GM21717 (cell line): Measurements from ENCODE around the gene TENT4A.

Source experiments
- ATAC-seq: cut with Tn5 transposase; IDR thresholded peaks from one replicate; pipeline ENCODE4 v1.9.1; 2021; ENCODE audit warnings: mild to moderate bottlenecking, moderate library complexity; ENCODE audit not compliant: unreplicated experiment

TENT4A gene

GRCh38 chr5:6717247-6717646, 4.0 kb downstream of the TENT4A start:
- ATAC-seq = no peak

DNA sequence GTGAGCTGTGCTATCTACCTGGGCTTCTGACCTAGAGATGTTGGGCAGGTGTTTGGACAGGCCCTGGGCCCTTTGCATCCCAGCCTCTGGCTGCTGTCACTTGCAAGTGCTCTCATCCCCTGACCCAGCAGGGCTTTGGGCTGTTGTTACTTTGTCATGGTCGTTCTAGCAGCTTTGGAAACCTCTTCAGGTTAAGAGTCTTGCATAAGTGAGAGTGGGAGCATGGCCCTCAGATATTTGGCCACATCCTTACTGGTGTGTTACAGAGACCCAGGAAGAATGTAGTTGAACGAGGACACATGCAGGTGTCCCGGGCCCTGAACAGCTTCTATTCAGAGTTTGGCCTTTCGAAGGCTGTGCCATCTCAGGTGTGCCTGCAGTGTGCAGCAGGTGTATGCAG, 4.5 kb downstream of the TENT4A start:
- ATAC-seq = no peak

GRCh38 chr5:6718161-6718681, 5.0 kb downstream of the TENT4A start:
- ATAC-seq = no peak

GRCh38 chr5:6718718-6719117, 5.5 kb downstream of the TENT4A start:
- ATAC-seq = no peak

DNA sequence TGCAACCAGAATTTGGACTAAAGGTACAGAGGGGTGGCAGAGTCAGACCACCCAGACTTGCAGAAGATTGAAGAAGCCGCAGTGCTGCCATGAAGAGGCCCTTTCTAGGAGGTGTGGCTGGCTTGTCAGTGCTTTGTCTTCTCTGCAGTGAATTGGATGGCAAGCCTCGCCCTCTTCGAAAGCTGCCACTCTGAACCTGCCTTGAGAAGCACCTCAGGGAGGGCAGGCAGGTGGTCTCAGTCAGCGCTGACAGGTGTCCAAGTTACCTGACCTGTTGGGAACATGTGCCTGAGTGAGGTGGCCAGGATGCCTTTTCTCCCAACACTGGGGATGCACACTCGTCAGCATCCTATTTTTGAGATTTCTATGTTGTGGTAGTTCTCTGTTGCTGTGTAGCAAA, 6.2 kb downstream of the TENT4A start:
- ATAC-seq = no peak

- no peak for ATAC-seq
Observed at GRCh38 chr5:6719896-6720560, 6.8 kb downstream of the TENT4A start.

DNA sequence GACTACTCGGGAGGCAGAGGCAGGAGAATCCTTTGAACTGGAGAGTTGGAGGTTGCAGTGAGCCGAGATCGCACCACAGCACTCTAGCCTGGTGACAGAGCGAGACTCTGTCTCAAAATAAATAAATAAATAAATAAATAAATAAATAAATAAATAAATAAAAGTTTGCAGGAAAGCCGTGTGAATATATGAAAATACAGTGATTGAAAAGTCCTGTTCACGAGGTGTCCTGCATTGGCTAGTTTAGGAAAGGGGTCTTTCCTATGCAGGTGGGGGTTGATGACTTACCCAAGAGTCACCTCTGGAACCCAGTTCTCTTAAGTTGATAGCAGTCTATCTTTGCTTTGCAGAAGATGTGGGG, 7.3 kb downstream of the TENT4A start:
- no peak for ATAC-seq

DNA sequence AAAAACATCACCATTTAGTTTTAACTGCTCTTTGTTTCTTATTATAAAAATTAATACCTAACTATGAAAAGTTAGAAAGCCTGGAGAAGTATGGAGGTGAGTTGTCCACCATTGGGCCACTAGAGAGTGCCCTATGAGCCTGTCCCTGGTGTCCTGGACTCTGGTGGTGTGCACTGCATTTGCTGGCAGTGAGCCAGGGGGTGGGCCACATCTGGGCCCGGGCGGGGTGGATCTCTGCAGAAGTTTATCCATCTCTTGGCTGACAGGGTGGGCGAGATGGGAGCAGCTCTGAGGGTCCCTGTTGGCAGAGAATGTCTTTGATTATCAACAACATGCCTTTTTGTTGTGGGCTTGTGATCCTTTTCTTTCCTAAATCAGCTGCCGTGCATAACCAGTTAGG, 8.2 kb downstream of the TENT4A start:
- ATAC-seq = no peak

- peak; percentile 48 for ATAC-seq
Observed at GRCh38 chr5:6722015-6722414, 8.8 kb downstream of the TENT4A start.

DNA sequence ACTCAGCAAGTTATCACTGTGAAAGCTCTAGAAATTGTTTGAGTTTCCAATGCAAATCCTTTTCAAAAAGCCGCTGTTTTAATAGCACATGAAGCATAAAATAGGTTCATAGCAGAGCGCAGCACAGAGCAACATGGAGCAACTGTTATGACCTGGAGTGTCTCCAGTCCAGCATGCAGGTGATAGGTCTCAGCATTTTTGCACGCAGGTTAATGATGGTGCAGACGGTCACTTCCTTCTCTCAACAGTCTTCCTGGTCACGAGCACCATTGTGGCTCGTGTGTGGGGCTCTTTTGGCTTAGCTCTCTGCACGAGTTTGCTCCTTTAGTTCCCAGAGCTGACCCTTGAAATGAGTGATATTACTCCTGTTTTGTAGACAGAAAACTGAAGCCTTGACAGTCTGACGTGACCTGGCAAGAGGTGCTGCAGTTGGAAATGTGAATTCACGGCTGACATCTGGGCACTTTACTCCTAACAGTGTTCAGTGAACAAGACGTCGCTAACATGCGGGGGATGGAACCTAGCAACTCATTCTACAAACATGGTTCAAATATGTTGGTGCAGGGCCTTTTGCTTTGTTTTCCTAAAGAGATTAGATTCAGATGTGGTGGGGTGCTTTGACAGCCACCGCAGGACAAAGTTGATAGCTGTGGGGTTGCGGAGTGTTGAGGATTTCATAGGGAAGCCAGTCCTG, 10.0 kb downstream of the TENT4A start:
- ATAC-seq = no peak

DNA sequence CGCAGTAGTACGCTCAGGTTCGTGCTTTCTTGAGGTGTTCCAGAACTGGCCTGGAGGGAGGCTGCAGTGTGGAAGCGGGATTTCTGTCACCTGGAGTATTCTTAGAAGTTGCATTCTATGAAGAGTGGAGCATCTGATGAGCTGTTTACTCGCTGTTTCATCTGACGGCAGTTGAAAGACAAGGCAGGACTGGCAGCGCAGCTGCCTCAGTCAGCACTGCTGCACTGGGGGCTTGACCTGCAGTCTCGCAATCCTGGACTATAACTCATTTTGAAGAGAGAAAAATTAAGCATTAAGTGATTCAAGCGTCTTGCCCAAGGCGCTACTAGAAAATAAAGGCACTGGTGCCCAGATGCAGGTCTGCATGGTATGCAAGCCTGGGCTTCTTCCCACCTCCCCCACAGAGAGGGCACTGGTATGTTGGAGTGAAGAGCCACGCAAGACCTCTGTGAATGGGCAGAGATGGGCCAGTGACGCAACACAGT, 10.6 kb downstream of the TENT4A start:
- no peak for ATAC-seq

GRCh38 chr5:6724321-6724929, 11.2 kb downstream of the TENT4A start:
- ATAC-seq = no peak

DNA sequence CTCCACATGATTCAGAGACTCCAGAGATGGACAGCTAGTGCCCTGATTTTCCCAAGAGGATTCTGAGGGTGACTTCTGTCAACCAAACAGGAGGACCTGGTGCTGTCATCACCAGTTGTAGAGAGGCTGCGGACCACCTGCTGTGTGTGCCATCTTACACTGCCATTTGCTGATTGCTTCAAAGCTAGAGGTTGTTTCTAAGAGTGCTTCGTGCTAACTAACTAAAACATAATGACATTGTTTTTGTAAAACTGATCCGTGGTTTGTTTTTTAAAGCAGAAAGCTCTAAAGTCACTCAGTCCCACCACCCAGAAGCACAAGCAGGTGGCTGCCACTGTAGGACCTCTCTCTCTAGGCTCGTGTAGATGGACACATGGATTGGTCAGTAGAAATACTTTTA, 12.2 kb downstream of the TENT4A start:
- ATAC-seq = no peak

- no peak for ATAC-seq
Observed at GRCh38 chr5:6726006-6726405, 12.8 kb downstream of the TENT4A start.

- ATAC-seq = no peak
Observed at GRCh38 chr5:6727231-6727630, 14.0 kb downstream of the TENT4A start.

DNA sequence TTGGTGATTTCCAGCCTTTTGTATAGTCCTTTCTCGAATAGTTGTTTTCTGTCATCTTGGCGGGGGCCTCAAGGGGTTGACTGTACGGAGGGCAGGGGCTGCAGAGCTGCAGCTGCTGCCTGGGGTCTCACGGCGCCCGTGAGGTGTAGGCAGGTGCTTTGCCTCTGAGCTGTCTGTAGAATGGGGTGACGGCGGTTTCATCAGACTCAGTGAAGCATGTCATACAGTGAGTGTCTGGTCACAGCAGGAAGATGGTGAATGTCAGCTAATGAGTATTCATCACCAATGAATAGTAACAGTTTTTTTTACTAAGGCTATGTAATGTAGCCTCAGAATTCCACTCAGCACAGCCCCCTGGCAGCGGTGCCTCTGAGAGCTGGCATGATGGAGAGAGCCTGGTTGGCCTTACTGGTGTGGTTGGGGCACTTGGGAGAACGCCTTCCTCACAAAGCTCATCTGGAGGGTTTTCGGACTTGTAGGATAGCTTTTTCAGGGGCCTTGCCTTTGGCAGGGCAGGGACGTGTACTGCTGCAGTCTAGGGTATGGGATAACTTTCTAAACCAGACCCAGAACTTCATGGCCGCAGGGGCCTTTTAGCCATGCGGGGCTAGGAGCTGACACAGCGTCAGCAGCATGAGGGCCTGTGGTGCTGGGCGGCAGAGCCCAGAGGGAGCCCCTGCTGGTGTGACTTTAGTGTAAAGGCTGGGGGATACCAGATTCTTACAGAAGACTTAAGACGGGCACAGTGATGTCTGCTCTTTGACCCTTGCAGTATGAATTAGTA, 15.0 kb downstream of the TENT4A start:
- peak; percentile 91 for ATAC-seq

DNA sequence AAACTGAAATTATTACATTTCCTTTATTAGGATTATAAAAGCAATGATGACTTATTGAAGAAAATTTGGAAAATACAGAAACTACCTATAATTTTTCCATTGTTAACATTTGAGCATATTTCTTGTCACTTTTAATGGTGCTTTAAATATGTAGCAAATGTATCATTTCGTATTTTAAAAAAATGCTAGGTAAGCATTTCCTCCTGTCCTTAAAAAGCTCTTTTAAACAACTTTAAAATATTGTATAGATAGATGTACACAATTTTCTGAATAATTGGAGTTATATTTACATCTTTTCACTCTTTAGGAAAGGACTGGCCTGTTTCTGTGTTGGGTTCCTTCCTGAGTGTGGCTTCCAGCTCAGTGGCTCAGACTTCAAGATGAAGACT, 15.6 kb downstream of the TENT4A start:
- ATAC-seq = no peak

DNA sequence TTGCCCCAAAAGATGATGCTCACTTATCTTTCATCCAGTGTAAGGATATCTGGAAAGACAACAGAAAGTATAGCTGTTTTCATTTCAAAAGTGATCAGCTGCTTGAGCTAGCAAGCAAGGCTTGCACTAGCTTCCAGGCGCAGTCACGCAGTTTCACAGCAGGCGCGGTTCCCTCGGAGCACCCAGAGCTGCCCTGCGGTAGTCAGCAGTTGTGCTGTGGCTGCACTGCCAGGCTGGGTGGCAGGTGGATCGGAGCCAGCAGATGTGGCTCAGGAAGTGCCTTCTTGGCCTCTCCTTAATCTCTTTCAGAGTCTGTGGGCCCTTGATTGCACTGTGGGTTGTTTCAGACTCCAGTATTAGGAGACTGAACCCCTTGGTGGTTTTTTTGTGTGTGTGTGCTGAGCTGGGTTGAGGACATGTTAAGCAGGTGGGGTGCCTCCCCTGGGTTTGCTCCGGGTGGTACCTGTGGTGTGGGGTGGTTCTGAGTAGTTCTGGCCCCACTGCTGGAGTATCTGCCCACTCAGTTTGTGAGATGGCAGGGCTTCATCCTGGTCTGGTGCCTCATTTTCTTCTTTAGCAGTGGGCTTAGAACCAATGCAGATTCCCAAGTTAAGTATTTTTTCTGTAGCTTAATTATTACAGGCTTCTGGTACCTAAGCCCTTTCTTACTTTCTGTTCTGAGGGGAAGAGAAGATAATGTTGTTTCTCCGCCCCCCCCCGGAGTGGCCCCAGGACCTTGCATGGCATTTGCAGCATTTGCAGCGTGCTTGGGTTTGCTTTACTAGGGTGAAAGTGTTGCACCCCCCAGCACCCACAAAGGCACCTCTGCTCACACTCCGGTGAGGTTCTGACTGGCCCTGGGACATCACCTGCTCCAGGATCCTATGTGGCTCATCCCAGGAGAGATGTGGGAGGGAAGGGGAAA, 16.4 kb downstream of the TENT4A start:
- ATAC-seq = no peak

- ATAC-seq = no peak
Observed at GRCh38 chr5:6730407-6730806, 17.2 kb downstream of the TENT4A start.

DNA sequence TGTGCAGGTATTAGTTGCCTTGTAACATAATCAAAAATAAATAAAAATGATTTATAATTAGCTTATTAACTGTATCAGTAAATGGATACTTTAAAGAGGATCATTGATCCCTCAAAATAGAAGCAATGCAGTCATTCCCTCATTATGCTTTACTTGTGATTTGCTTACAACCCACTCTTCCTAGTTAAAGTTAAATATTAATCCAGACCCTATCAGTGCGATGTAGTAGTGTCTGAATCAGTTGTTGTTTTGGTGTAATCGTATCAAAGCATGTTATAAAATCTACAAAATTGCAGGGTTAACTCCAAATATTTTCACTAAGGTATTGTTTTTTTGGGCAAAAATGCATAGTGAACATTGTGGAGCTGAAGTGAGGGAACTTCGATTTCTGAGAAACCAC, 17.6 kb downstream of the TENT4A start:
- ATAC-seq = no peak
